GM12878 (cell line): ENCODE data around the gene GMPPB. TPM values are rescaled to one million over a fixed set of nuclear protein-coding genes. Genes with fewer than 3 reads are reported as not detected.

Experiments used
- ATAC-seq: fragments of 200-7000 bp; cut with Tn5 transposase; 3 replicates; pipeline ENCODE4 v1.9.1; 2020; ENCODE audit warnings: mild to moderate bottlenecking, moderate library complexity
- BruUV-seq: library from RNA; stranded (reverse); fragments of 400-500 nt; replicated peaks from 2 replicates; lab custom pipeline; 2021; lab: Mats Ljungman, UMichigan
- CTCF ChIA-PET: fragments of 300-600 bp; sonication (Branson Sonifier 250); formaldehyde crosslinking; extraction: SDS; loops from one replicate; lab custom pipeline; 2021; ENCODE audit warnings: inconsistent platforms; lab: Yijun Ruan, JAX
- POLR2A ChIA-PET: fragments of 350-600 bp; formaldehyde crosslinking; extraction: SDS; loops from one replicate; lab custom pipeline; 2021; ENCODE audit warnings: inconsistent platforms; lab: Charles Lee
- RAD21 ChIA-PET: fragments of 300-600 bp; sonication (Branson Sonifier 250); formaldehyde crosslinking; loops from one replicate; lab custom pipeline; 2023; ENCODE audit warnings: antibody characterized with exemption; ENCODE audit not compliant: unreplicated experiment; lab: Charles Lee
- SMC1A ChIA-PET: fragments of 300-600 bp; sonication (Branson Sonifier 250); formaldehyde crosslinking; loops from one replicate; lab custom pipeline; 2023; ENCODE audit not compliant: unreplicated experiment, uncharacterized antibody; lab: Charles Lee
- DNase-seq: peaks from one replicate; pipeline ENCODE4 v3.0.0-alpha.2; 2011; ENCODE audit warnings: low read depth, low spot score
- FAIRE-seq: peaks from 3 replicates; lab custom pipeline; 2011; peaks lifted over from hg19 to GRCh38; lab: Jason Lieb, UNC
- H2AFZ ChIP-seq: 2 replicates; pipeline ENCODE4 v1.6.0; 2011; ENCODE audit warnings: low read depth, low read length, control low read depth; ENCODE audit not compliant: control insufficient read depth
- H3K27ac ChIP-seq: 2 replicates; pipeline ENCODE4 v1.5.1; 2011; ENCODE audit warnings: control low read depth; ENCODE audit not compliant: control insufficient read depth, insufficient read depth
- H3K27me3 ChIP-seq, 2 experiments: replicated peaks in 1 of 2; 2 replicates each; pipeline versions ENCODE4 v1.6.0 to v1.6.1; 2011; ENCODE audit warnings: low read length in 1 of 2; ENCODE audit not compliant: control insufficient read depth in 2 of 2, insufficient read depth in 2 of 2
- H3K36me3 ChIP-seq, 2 experiments: 2 replicates each; pipeline ENCODE4 v1.5.1; 2011; ENCODE audit warnings: low read length in 1 of 2; ENCODE audit not compliant: control insufficient read depth in 2 of 2, insufficient read depth in 2 of 2
- H3K4me1 ChIP-seq: 2 replicates; pipeline ENCODE4 v1.6.1; 2011; ENCODE audit warnings: mild to moderate bottlenecking, low read length, moderate library complexity, mixed read lengths; ENCODE audit not compliant: control insufficient read depth, insufficient read depth
- H3K4me2 ChIP-seq: 2 replicates; pipeline ENCODE4 v1.6.0; 2011; ENCODE audit warnings: control low read depth; ENCODE audit not compliant: control insufficient read depth, insufficient read depth
- H3K4me3 ChIP-seq: fragments of 200-600 bp; sonication (generic); 2 replicates; pipeline ENCODE4 v1.5.1; 2016
- H3K79me2 ChIP-seq: 2 replicates; pipeline ENCODE4 v1.6.0; 2011; ENCODE audit warnings: low read length; ENCODE audit not compliant: control insufficient read depth, insufficient read depth
- H3K9ac ChIP-seq: 2 replicates; pipeline ENCODE4 v1.8.0; 2011; ENCODE audit warnings: low read length, control low read depth, mixed read lengths; ENCODE audit not compliant: control insufficient read depth, insufficient read depth
- H3K9me3 ChIP-seq: replicated peaks from 3 replicates; pipeline ENCODE4 v1.5.1; 2011; ENCODE audit warnings: mild to moderate bottlenecking, low read length; ENCODE audit not compliant: control insufficient read depth, insufficient read depth
- H4K20me1 ChIP-seq: 2 replicates; pipeline ENCODE4 v1.6.0; 2011; ENCODE audit not compliant: control insufficient read depth, insufficient read depth
- BCL3 ChIP-seq: IDR thresholded peaks from 2 replicates; pipeline ENCODE4 v1.6.1; 2011; ENCODE audit warnings: borderline replicate concordance, low read depth, mild to moderate bottlenecking, moderate library complexity, low read length; ENCODE audit not compliant: insufficient read depth, poor library complexity, severe bottlenecking
- CHD1 ChIP-seq: IDR thresholded peaks from 2 replicates; pipeline ENCODE4 v1.6.1; 2012; ENCODE audit warnings: low read depth, low read length, improper control_type of control experiment
- CREB1 ChIP-seq: IDR thresholded peaks from 2 replicates; pipeline ENCODE4 v1.6.1; 2012; ENCODE audit warnings: low read depth, mild to moderate bottlenecking, inconsistent platforms
- E2F4 ChIP-seq: IDR thresholded peaks from 2 replicates; pipeline ENCODE4 v1.6.1; 2012; ENCODE audit warnings: low read depth, low read length, improper control_type of control experiment
- IKZF1 ChIP-seq: fragments of 450-650 bp; conservative IDR thresholded peaks from 2 replicates; pipeline ENCODE4 v1.6.1; 2017; ENCODE audit warnings: antibody characterized with exemption, mild to moderate bottlenecking
- MTA3 ChIP-seq: IDR thresholded peaks from 2 replicates; pipeline ENCODE4 v1.6.1; 2012; ENCODE audit warnings: low read length, inconsistent platforms, borderline replicate concordance
- NR2C1 ChIP-seq: fragments of 450-650 bp; IDR thresholded peaks from 2 replicates; pipeline ENCODE4 v1.6.1; 2017; ENCODE audit warnings: antibody characterized with exemption, mild to moderate bottlenecking, moderate library complexity
- NRF1 ChIP-seq: conservative IDR thresholded peaks from 2 replicates; pipeline ENCODE4 v1.6.1; 2011; ENCODE audit warnings: mild to moderate bottlenecking, low read depth, low read length, improper control_type of control experiment
- PAX5 ChIP-seq: IDR thresholded peaks from 2 replicates; pipeline ENCODE4 v1.6.1; 2011; ENCODE audit warnings: low read depth, low read length, borderline replicate concordance
- RUNX3 ChIP-seq: IDR thresholded peaks from 2 replicates; pipeline ENCODE4 v1.6.1; 2012; ENCODE audit warnings: low read length, inconsistent platforms
- SREBF1 ChIP-seq: IDR thresholded peaks from 2 replicates; pipeline ENCODE4 v1.6.1; 2012; ENCODE audit warnings: mild to moderate bottlenecking, low read length
- ZBTB11 ChIP-seq: fragments of 450-650 bp; formaldehyde crosslinking; IDR thresholded peaks from 2 replicates; pipeline ENCODE4 v1.5.0; 2022; ENCODE audit warnings: mild to moderate bottlenecking, missing genetic modification characterization
- ZNF24 ChIP-seq: fragments of 450-650 bp; IDR thresholded peaks from 2 replicates; pipeline ENCODE4 v1.6.1; 2017; ENCODE audit warnings: antibody characterized with exemption, mild to moderate bottlenecking
- ZNF687 ChIP-seq: fragments of 450-650 bp; IDR thresholded peaks from 2 replicates; pipeline ENCODE4 v1.6.1; 2017; ENCODE audit warnings: mild to moderate bottlenecking, moderate library complexity
- WGBS: methylation state at CpG from one replicate; pipeline ENCODE4 v1.1.6; 2016; ENCODE audit warnings: low lambda C conversion rate; ENCODE audit not compliant: insufficient replicate concordance, insufficient coverage; ENCODE audit errors: missing lambda C conversion rate; 5-methylcytosine and 5-hydroxymethylcytosine counted together
- in situ Hi-C: fragments of 300-500 bp; cut with MboI; formaldehyde crosslinking; loops from 9 replicates; pipeline ENCODE4 v1.14.3; 2018; ENCODE audit warnings: mixed read lengths
- intact Hi-C: fragments of 100-400 bp; cut with micrococcal nuclease; formaldehyde crosslinking; loops from one replicate; pipeline ENCODE4 v1.14.2; 2022; ENCODE audit not compliant: unreplicated experiment
- polyA plus RNA-seq, 11 experiments: library from polyadenylated mRNA; depleted of rRNA in 4 of 11; unstranded in 6 of 11; stranded (reverse) in 5 of 11; fragments of >200 nt; fragmentation: Nextera tagmentation in 4 of 11; fragmentation: Illumina TruSeq in 1 of 11; extraction: Ambion mirVana in 4 of 11; extraction: Trizol in 1 of 11; gene quantifications; 1 replicate in 1 of 11; 2 replicates in 10 of 11; pipeline versions ENCODE4 v1.2.1 to v1.2.3, GENCODE V29; 2011 to 2016; ENCODE audit warnings: inconsistent platforms in 2 of 11, missing spikeins in 2 of 11, low read depth in 1 of 11
- total RNA-seq, 4 experiments: library from RNA; depleted of rRNA in 3 of 4; stranded (reverse); fragments of >200 nt in 3 of 4; fragmentation: Illumina TruSeq in 1 of 4; extraction: Trizol in 1 of 4; gene quantifications; 2 replicates each; pipeline versions ENCODE4 v1.2.1 to v1.2.3, GENCODE V29; 2013 to 2021

The GMPPB gene
- total and polyA plus RNA-seq, 10 of the 15 experiments (the other 5 are each of a cell fraction or from before 2014, with no cell fraction given) = 2.3 to 99.5 (median 23.3) TPM

- H3K27me3 ChIP-seq = no peaks in the 10 kb centered on the region
- FAIRE-seq = no peak
- 93% methylated on average over 1 of the region's 1 CpG for WGBS
- H3K4me3 ChIP-seq = no peak overlapping the region
- no peak overlapping the region for H3K9ac ChIP-seq
- ChIA-PET SMC1A (interaction anchor here (1.1 kb wide), 1 partner anchor 17 kb away, joined by 3 read pairs; no protein-coding TSS in a partner anchor), RAD21 (no interaction called here), POLR2A (interaction anchor here (0.6 kb wide), 2 partner anchors 17 to 505 kb away, joined by 5 read pairs; no protein-coding TSS in a partner anchor), CTCF (no interaction called here)
- no peak overlapping the region for H3K27ac ChIP-seq
- H3K9me3 ChIP-seq = no peaks in the 10 kb centered on the region
- no peak for DNase-seq
- no peak overlapping the region for H3K4me2 ChIP-seq
- no peaks in the 10 kb centered on the region for H4K20me1 ChIP-seq
- no peaks in the 10 kb centered on the region; a peak in 2 of 4 replicates for H3K36me3 ChIP-seq
- TF ChIP-seq ZNF687 = no peak
- TF ChIP-seq BCL3 = no peak
- TF ChIP-seq ZNF24 = no peak
- TF ChIP-seq MTA3 = no peak
- no peak for TF ChIP-seq RUNX3
- no peak for TF ChIP-seq NR2C1
- TF ChIP-seq E2F4 = no peak
- no peak for TF ChIP-seq NRF1
- no peak for TF ChIP-seq CREB1
- no peak for TF ChIP-seq ZBTB11 (CRISPR knock-in tag)
- TF ChIP-seq SREBF1 = no peak
- no peak for TF ChIP-seq IKZF1
- no peak for TF ChIP-seq PAX5
- no peak for TF ChIP-seq CHD1
- intact Hi-C loops = no loop called here
- no peaks in the 10 kb centered on the region for H3K79me2 ChIP-seq
- in situ Hi-C loops = no loop called here
- BruUV-seq = no TSS peak
- no peaks in the 10 kb centered on the region for H3K4me1 ChIP-seq
- no peak overlapping the region for H2AFZ ChIP-seq
- ATAC-seq = no peak
Measured at GRCh38 chr3:49754536-49754935, 30.8 kb upstream of the GMPPB start.
